C4-2B (cell line): ENCODE results near the gene ATP11A.

Experiments used
- ZFX ChIP-seq: fragments of 450-650 bp; IDR thresholded peaks from 2 replicates; pipeline ENCODE4 v1.6.1; 2017
- TF ChIP-seq, protein P1 (sequence below): fragments of 450-650 bp; conservative IDR thresholded peaks from 2 replicates; pipeline ENCODE4 v1.5.1; 2017; ENCODE audit warnings: mild to moderate bottlenecking

DNA sequence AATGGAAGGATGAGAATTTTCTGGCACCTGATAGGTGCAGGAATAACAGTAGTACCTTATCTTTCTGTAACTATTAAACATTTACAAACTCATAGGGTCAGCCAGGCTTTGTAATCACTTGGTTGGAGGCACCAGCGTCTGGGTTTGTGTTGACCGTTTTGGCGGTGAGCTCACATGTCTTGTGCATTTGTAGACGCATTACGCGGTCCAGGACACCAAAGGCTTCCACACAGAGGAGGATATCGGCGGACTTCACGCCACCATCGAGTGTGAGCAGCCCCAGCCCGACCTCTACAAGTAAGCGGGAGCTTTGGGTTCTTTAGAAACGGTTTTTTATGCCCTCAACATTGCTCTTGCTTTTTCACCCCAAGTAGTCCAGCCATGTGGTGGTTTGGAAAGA, 129.3 kb downstream of the ATP11A start:
- TF ChIP-seq, protein P1, sequence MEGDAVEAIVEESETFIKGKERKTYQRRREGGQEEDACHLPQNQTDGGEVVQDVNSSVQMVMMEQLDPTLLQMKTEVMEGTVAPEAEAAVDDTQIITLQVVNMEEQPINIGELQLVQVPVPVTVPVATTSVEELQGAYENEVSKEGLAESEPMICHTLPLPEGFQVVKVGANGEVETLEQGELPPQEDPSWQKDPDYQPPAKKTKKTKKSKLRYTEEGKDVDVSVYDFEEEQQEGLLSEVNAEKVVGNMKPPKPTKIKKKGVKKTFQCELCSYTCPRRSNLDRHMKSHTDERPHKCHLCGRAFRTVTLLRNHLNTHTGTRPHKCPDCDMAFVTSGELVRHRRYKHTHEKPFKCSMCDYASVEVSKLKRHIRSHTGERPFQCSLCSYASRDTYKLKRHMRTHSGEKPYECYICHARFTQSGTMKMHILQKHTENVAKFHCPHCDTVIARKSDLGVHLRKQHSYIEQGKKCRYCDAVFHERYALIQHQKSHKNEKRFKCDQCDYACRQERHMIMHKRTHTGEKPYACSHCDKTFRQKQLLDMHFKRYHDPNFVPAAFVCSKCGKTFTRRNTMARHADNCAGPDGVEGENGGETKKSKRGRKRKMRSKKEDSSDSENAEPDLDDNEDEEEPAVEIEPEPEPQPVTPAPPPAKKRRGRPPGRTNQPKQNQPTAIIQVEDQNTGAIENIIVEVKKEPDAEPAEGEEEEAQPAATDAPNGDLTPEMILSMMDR = no peak
- TF ChIP-seq ZFX = no peak
